LNCAP (cell line): ENCODE measurements around the gene TBR1.

Source experiments
- TF ChIP-seq, protein P1 (sequence below): fragments of 450-650 bp; IDR thresholded peaks from 2 replicates; pipeline ENCODE4 v1.5.1; 2017; ENCODE audit warnings: mild to moderate bottlenecking

TBR1 gene

DNA sequence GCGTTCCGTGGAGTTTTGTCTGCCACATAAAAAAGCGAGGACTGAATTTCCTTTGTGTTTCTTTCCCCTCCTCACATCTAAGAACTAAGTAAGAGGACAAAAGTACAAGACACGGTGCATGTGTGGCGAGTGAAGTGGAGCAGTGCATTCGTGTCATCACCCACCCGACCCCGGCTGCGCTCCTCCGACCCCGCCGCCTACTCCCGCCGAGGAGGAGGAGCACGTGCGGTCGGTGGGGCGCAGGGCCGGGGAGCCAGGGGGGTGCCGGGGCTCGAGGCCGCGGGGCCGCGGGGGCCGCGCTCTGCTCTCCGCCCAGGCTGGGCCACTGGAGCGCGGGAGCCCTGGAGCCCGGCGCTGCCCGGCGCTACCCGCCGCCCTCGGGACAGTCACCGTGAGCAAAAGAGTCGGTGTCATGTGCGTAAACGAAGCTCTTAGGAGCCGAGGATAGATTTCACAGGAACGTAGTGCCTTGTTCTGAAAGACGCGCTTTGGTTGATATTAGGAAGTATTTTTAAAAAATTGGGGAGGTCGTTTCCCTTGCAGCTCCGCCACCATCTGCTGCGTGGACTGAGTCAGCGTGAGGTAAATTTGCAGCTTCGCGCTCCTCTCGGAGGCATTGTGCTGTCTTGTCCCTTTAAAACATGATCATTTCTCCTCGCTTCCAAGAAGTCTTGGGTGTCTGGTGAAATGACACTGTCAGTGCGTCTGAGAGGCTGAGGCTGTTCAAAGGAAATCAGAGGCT lies 11.0 kb downstream of the TBR1 start:
- TF ChIP-seq, protein P1, sequence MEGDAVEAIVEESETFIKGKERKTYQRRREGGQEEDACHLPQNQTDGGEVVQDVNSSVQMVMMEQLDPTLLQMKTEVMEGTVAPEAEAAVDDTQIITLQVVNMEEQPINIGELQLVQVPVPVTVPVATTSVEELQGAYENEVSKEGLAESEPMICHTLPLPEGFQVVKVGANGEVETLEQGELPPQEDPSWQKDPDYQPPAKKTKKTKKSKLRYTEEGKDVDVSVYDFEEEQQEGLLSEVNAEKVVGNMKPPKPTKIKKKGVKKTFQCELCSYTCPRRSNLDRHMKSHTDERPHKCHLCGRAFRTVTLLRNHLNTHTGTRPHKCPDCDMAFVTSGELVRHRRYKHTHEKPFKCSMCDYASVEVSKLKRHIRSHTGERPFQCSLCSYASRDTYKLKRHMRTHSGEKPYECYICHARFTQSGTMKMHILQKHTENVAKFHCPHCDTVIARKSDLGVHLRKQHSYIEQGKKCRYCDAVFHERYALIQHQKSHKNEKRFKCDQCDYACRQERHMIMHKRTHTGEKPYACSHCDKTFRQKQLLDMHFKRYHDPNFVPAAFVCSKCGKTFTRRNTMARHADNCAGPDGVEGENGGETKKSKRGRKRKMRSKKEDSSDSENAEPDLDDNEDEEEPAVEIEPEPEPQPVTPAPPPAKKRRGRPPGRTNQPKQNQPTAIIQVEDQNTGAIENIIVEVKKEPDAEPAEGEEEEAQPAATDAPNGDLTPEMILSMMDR, result no peak

DNA sequence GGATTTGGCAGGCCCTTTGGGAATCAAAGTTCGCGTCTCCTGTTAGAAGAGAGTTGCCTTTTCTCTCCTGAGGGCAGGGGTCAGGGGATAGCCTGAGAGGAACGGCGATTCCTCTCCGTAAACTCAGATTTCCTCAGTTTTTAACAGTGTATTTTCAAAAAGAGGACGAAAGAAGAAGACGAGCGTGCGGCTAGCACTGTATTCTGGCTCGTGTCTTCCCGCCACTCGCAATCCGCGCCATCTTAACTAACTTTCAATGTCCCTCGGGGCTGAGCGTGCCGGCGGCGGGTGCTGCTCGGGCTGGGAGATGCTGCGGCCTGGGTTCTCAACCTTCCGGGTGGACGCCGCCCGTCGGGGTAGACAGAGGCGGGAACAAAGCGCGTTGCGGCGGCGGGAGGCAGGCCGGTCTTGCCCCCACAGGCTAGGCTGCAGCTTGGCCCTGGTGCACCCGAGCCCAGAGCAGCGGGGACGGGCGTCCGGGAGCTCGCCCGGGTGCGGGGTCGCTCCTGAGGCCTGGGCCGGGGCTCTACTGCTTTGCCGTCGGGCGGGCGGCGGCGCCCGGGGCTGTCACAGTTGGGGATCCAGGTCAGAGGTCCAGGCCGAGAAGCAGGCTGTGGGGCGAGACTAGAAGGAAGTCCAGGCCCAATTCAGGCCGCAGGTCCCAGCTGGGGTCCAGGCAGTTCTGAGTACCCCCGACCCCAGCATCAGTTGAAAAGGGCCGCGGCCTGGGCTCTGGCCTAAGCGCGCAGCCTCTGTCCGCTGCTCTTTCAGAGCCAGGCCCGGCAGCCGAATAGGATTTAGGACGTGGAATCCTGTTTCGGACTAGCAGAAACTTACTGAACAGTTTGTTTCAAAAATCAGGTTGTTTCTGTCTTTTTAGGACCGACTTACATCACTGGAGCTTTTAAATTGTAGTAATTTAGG lies 11.8 kb downstream of the TBR1 start:
- TF ChIP-seq, protein P1, result no peak

DNA sequence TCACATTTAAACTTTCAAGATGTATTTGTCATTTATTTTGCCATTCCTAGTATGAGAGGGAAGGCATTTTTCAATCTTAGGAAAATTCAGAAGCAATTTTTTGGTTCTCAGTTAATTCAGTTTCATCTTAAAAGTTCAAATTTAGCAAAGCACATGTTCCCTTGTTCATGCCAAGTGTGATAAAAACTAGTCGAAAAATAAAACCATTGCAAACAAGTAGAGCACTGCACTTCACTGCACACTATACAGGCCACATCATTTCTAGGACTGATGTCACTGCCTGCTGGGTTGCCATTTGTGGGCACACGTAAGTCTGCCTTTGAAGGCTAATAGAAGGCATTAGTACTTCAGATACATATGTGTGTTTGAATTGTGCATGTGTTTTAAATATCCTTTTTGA lies 14.3 kb downstream of the TBR1 start:
- TF ChIP-seq, protein P1, result no peak

DNA sequence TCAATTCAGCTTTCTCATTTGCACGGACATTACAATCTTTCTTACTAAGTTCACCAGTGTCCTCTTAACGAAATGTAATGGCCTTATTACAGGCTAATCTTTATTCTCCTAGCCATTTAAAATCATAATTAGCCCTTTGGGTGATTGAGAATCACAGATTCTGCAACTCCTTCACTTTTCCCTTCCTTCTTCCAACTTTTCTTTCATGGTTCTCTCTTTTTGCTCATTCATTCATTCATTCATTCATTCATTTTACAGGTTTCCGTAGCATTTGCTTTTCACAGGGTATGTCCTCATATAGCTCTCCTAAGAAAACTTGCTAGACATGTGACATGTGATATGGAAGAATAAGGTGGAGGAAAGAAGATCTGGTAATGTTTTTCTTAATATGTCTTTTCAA lies 16.0 kb downstream of the TBR1 start:
- TF ChIP-seq, protein P1, result no peak

DNA sequence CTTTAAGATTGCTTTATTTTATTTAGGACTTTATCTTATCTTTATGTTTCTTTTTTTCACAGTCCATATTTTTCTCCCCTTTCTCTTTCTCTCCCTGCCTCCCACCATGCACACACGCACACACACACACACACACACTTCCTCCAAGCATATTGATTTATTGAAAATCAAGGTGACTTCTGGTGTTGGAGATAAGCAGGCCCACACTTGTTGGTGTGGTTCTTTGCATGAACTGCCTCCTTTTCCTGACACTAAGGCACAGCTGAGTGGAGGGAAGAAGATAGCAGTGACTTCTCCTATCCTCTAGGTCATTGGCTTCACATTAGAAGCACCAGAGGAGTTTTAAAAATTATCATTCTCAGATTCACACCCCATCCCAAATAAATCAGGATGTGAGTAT lies 18.0 kb downstream of the TBR1 start:
- TF ChIP-seq, protein P1, result no peak

DNA sequence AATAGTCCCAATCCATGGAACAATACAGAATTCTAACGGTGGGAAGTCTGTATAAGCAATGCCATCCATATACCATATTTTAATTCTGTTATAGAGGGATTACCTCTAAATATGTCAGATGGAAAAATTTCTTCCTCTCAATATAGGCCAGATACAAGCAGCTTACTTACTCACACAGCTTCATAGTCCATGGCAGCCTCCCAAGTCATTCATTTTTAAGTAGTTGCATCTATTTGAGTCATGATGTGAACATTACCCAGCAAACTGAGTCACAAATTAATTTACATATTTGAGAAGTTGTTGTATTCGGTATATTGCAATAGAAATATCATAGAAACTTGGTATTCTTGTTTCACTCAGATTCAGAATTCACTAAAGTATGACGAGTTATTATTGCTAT lies 20.3 kb downstream of the TBR1 start:
- TF ChIP-seq, protein P1, result no peak

DNA sequence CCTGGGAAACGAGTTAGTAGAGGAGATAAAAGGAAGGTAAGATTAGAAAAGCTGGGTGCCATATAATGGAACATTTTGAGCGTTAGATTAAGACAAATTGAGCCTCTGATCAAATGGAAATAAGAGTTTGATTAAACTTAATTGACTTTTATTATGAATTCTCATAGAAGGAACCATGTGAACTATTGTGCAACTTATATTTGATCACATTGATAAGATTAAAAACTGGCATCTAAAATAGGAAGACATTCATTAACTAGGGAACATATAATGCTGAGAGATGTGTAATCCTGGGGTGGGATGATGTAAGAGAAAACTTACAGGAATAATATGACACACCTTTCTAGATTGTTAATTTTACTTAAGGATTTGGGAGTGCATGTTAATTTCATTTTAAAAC lies 22.5 kb downstream of the TBR1 start:
- TF ChIP-seq, protein P1, result no peak
